Measurements from ENCODE around the gene MAN2A2. TPM values are rescaled to one million over a fixed set of nuclear protein-coding genes. Genes with fewer than 3 reads are reported as not detected.

MAN2A2 gene
- total RNA-seq, 4 donors from 2014 or later: 46.8 to 109 (median 86.4) TPM

DNA sequence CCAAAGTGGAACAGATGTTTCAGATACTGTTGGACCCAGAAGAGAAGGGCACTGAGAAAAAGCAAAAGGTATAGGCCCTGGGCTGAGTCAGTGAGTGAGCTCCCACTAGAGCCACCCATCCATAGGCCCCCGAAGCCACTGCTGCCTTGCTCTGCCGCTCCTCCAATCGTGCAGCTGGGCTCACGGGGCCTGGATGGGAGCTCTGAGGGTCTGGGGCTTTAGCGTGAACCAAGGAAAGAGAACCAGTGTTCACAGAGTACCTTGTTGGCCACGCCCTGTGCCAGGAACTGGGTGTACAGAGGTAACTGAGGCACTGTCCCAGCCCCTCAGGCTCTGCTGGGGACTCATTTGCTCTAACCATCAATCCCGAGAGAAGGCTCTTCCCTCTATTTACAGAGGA is 36.7 kb downstream of the MAN2A2 start:
- Histone ChIP-seq H3K9me3 (no peaks in the 10 kb centered on the region), H3K4me3 (no peak overlapping the region), H3K36me3 (peaks cover 0 to 52% (median 27%) of the 10 kb centered on the region in 4 donors), H3K27ac (no peak overlapping the region), H3K27me3 (no peaks in the 10 kb centered on the region), H3K4me1 (peaks cover 4 to 16% (median 12%) of the 10 kb centered on the region in 4 donors)
- intact Hi-C loops (cut with DNase I; ENCODE audit: low total_unique reads) (no loop called here), in situ Hi-C loops (cut with MboI; ENCODE audit: low pct_ligation_motif_present in 1 of 4, low pct_unique_long_range_greater_than_20kb in 1 of 4, low sequenced_read_pairs in 3 of 4) (no loop called here)
- 85% methylated on average over 7 of the region's 7 CpGs; no CpG with 5 or more reads in 1 of the 2 donors for WGBS, 2 donors (ENCODE audit: low coverage in 1 of 2)
- no peak for DNase-seq
- TF ChIP-seq EP300 (IDR thresholded peaks at IDR 0.05; ENCODE audit: low read depth) (no peak), POLR2AphosphoS5 (IDR thresholded peaks at IDR 0.05) (no peak), POLR2A (IDR thresholded peaks at IDR 0.05) (no peak)
- TF ChIP-seq, protein P1, sequence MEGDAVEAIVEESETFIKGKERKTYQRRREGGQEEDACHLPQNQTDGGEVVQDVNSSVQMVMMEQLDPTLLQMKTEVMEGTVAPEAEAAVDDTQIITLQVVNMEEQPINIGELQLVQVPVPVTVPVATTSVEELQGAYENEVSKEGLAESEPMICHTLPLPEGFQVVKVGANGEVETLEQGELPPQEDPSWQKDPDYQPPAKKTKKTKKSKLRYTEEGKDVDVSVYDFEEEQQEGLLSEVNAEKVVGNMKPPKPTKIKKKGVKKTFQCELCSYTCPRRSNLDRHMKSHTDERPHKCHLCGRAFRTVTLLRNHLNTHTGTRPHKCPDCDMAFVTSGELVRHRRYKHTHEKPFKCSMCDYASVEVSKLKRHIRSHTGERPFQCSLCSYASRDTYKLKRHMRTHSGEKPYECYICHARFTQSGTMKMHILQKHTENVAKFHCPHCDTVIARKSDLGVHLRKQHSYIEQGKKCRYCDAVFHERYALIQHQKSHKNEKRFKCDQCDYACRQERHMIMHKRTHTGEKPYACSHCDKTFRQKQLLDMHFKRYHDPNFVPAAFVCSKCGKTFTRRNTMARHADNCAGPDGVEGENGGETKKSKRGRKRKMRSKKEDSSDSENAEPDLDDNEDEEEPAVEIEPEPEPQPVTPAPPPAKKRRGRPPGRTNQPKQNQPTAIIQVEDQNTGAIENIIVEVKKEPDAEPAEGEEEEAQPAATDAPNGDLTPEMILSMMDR (IDR thresholded peaks at IDR 0.05): no peak

DNA sequence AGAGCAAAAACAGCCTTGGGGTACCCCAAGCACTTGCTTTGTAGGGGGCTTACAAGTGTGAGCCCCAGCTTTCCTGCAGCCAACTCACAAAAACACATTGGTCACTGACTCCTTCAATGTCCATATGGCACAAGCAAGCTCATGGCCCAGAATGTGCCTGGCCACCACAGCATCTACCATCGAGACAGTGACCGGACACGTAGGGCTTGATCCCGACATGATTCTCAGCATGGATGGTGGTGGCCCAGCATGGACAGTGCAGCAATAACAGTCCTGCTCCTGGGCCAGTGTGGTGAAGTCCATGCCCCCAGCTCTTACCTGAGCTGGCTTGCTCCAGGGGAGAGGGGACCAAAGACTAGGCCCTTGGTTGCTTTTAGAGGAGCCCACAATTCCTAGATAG is 37.9 kb downstream of the MAN2A2 start:
- H3K27ac ChIP-seq: no peak overlapping the region
- 98% methylated on average over 4 of the region's 4 CpGs; no CpG with 5 or more reads in 1 of the 2 donors for WGBS, 2 donors (ENCODE audit: low coverage in 1 of 2)
- no peaks in the 10 kb centered on the region for H3K27me3 ChIP-seq
- no peaks in the 10 kb centered on the region for H3K9me3 ChIP-seq
- DNase-seq: no peak
- H3K4me1 ChIP-seq: peaks cover 3 to 10% (median 7%) of the 10 kb centered on the region in 4 donors
- TF ChIP-seq, protein P1 (IDR thresholded peaks at IDR 0.05): no peak
- TF ChIP-seq POLR2AphosphoS5 (IDR thresholded peaks at IDR 0.05): no peak
- TF ChIP-seq POLR2A (IDR thresholded peaks at IDR 0.05): no peak
- TF ChIP-seq EP300 (IDR thresholded peaks at IDR 0.05; ENCODE audit: low read depth): no peak
- H3K36me3 ChIP-seq: peaks cover 0 to 58% (median 30%) of the 10 kb centered on the region in 4 donors
- intact Hi-C loops (cut with DNase I; ENCODE audit: low total_unique reads): no loop called here
- in situ Hi-C loops (cut with MboI; ENCODE audit: low pct_ligation_motif_present in 1 of 4, low pct_unique_long_range_greater_than_20kb in 1 of 4, low sequenced_read_pairs in 3 of 4): no loop called here
- H3K4me3 ChIP-seq: no peak overlapping the region

DNA sequence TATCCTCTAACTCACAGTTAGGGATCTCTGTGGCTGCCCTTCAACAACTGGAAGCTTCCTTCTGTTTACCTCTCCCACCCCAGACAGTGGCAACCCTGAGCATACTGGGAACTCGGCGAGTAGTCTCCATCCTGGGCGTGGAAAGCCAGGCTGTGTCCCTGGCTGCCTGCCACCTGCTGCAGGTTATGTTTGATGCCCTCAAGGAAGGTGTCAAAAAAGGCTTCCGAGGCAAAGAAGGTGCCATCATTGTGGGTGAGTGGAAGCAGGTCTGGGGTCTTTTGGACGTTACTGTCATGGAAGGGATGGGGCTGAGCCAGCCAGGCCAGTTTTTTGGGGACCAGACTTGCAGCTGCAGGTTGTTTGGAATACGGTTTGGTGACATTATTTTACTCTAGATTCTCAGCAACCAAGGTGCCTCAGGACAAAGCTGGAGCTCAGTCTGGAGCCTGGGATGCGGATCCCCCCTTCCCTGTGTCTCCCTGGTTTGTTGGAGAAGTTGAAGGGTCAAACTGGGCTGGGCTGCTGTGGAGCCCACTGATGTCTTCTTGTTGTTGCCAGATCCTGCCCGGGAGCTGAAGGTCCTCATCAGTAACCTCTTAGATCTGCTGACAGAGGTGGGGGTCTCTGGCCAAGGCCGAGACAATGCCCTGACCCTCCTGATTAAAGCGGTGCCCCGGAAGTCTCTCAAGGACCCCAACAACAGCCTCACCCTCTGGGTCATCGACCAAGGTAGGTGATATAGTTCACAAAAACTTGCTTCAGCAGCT is 39.4 kb downstream of the MAN2A2 start:
- in situ Hi-C loops (cut with MboI; ENCODE audit: low pct_ligation_motif_present in 1 of 4, low pct_unique_long_range_greater_than_20kb in 1 of 4, low sequenced_read_pairs in 3 of 4): no loop called here
- no peak overlapping the region for H3K4me3 ChIP-seq
- peaks cover 0 to 62% (median 33%) of the 10 kb centered on the region in 4 donors for H3K36me3 ChIP-seq
- no peaks in the 10 kb centered on the region for H3K9me3 ChIP-seq
- no peak overlapping the region for H3K27ac ChIP-seq
- no peaks in the 10 kb centered on the region for H3K27me3 ChIP-seq
- H3K4me1 ChIP-seq: no peaks in the 10 kb centered on the region
- DNase-seq: no peak
- 91% methylated on average over 10 of the region's 12 CpGs; no CpG with 5 or more reads in 1 of the 2 donors for WGBS, 2 donors (ENCODE audit: low coverage in 1 of 2)
- intact Hi-C loops (cut with DNase I; ENCODE audit: low total_unique reads): no loop called here
- TF ChIP-seq EP300 (IDR thresholded peaks at IDR 0.05; ENCODE audit: low read depth): no peak
- no peak for TF ChIP-seq POLR2AphosphoS5 (IDR thresholded peaks at IDR 0.05)
- TF ChIP-seq POLR2A (IDR thresholded peaks at IDR 0.05): no peak
- TF ChIP-seq, protein P1 (IDR thresholded peaks at IDR 0.05): no peak

DNA sequence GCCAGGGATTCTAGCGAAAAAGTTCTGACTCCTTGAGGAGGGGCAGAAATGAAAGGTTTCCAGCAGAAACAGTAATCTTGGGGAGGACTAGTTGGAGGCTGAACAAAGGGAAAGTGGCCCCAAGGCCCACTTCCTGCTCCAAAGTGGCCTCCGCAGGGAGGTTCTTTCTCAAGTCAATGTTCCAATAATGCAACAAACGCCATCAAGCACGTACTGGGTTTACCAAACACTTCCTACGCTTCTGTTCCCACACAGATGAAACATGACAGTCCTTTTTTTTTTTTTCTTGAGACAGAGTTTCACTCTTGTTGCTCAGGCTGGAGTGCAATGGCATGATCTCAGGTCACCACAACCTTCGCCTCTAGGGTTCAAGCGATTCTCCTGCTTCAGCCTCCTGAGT is 42.0 kb downstream of the MAN2A2 start:
- no peaks in the 10 kb centered on the region for H3K27me3 ChIP-seq
- peaks cover 0 to 4% (median 2%) of the 10 kb centered on the region in 4 donors for H3K4me1 ChIP-seq
- H3K36me3 ChIP-seq: peaks cover 0 to 60% (median 28%) of the 10 kb centered on the region in 4 donors
- no peaks in the 10 kb centered on the region for H3K9me3 ChIP-seq
- DNase-seq: no peak
- no peak overlapping the region for H3K4me3 ChIP-seq
- TF ChIP-seq POLR2AphosphoS5 (IDR thresholded peaks at IDR 0.05) (no peak), POLR2A (IDR thresholded peaks at IDR 0.05) (no peak), EP300 (IDR thresholded peaks at IDR 0.05; ENCODE audit: low read depth) (no peak)
- TF ChIP-seq, protein P1 (IDR thresholded peaks at IDR 0.05): no peak
- 95 to 96% methylated on average over 3 to 7 of the region's 7 CpGs for WGBS, 2 donors (ENCODE audit: low coverage in 1 of 2)
- in situ Hi-C loops (cut with MboI; ENCODE audit: low pct_ligation_motif_present in 1 of 4, low pct_unique_long_range_greater_than_20kb in 1 of 4, low sequenced_read_pairs in 3 of 4) (no loop called here), intact Hi-C loops (cut with DNase I; ENCODE audit: low total_unique reads) (no loop called here)
- no peak overlapping the region for H3K27ac ChIP-seq
